Thyroid gland (tissue), 4 donors: Measurements from ENCODE around the gene USP16.
"Not testable (repeated sequence)": the region's sequence is repeated elsewhere in the genome, so short reads cannot be mapped to it uniquely, and the experiment has no call there.

ENCODE experiments used
- CTCF ChIP-seq, 6 experiments: fragments of 200-600 bp in 3 of 6; fragments of 450-650 bp in 3 of 6; sonication (generic) in 3 of 6; IDR thresholded peaks; one replicate each; pipeline ENCODE4 v1.5.1; 2016 to 2019; ENCODE audit warnings: antibody characterized with exemption in 6 of 6, mild to moderate bottlenecking in 2 of 6, inconsistent platforms in 1 of 6, moderate library complexity in 1 of 6
- POLR2A ChIP-seq, 2 donors: fragments of 450-650 bp; IDR thresholded peaks; one replicate each; pipeline ENCODE4 v1.6.1; 2017; ENCODE audit warnings: antibody characterized with exemption in 2 of 2, mild to moderate bottlenecking in 2 of 2, moderate library complexity in 1 of 2

- not testable (repeated sequence) for TF ChIP-seq CTCF (IDR thresholded peaks at IDR 0.05)
- TF ChIP-seq POLR2A (IDR thresholded peaks at IDR 0.05), result peak in 1 of 2 donors; percentile 80
Measured at GRCh38 chr21:29076731-29077640, 52.5 kb downstream of the USP16 start.
